Activated CD4-positive, alpha-beta T cell treated with anti-CD3 and anti-CD28 coated beads, Interleukin-2, amount 50 U/mL, for 1 hour (primary cell): ENCODE data around the gene COL9A2.

ENCODE experiments used
- DNase-seq: peaks from one replicate; pipeline ENCODE4 v3.0.0-alpha.2; 2020

The COL9A2 gene

GRCh38 chr1:40301541-40302299 is 15.4 kb downstream of the COL9A2 start:
- no peak for DNase-seq

DNA sequence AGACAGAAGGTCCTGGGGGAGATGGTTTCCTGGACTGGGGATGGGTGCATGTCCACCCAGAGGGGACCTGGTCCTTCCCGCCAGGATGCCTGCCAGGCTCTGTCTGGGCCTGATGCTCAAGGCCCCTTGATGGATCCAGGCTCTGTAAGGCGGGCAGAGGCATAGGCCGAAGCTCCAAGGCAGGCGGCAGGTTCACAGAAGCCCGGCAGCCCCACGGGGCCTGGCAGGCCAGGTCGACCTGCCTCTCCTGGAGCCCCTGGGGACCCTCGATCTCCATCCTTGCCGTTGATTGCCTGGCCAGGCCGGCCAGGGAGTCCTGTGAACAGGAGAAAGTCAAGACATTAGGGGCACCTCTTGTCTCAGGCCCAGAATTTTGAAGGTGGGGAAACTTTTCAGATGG is 16.0 kb downstream of the COL9A2 start:
- no peak for DNase-seq

- DNase-seq: no peak
These were observed 16.4 kb downstream of the COL9A2 start for GRCh38 chr1:40300651-40301050.

GRCh38 chr1:40300249-40300567 is 16.9 kb downstream of the COL9A2 start:
- no peak for DNase-seq

DNA sequence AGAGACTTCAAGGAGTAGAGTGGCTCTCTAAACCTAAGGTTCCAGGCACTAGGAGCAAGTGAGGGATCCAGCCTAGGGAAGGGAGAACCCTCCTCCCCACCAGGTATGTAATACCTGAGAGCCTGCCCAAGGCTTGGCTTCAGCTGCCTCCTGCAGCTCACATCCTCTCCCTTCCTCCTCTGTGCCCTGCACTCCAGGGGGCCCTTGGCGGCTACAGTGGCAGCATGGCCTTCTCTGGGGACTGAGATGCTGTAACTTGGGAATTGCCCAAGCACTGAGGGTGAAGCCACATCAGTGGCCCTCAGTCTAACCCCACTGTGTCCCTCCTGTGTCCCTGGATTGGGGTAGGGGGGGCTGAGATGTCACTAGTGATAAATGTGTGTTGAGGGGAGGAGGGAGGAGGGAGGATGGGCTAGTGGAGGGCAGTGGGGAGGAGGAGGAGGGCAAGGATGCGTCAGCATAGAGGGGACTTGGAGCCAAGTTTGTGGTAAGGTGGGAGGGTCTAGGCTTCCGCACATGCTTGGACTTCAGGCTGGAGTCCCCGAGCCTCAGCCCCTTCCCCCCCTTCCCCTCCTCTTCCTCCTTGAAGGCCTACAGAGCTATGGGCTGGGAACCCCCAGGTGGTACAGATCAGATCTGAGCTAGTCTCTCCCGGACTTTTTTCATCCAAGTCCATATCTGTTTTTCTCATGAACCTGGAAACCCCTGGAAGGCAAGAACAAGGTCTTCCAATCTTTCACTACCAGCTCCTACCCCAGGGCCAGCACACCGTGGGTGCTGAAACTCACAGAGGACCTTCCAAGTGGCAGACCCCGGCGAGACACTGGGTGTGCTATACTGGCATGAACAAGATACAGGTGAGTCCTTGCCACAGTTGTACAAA is 17.5 kb downstream of the COL9A2 start:
- DNase-seq: no peak

DNA sequence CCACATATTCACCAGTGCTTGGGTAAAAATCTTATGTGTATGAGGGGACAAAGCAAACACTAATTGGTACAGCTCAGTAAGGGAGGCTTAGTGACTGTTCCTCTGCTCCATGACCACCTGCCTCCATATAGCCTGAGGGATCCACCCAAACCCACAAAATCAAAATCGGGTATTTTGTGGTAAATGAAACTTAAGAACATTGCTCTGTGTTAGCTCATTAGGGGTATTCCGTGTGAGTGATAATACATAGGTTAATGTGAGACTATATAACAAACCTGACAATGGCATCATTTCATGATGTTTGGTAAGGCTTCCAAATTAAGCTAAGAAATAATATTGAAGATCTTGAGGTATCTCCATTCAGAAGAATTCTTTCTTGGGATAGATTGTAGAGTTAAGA is 25.8 kb downstream of the COL9A2 start:
- no peak for DNase-seq

- DNase-seq: no peak
These were observed 35.2 kb downstream of the COL9A2 start for GRCh38 chr1:40281853-40282252.

DNA sequence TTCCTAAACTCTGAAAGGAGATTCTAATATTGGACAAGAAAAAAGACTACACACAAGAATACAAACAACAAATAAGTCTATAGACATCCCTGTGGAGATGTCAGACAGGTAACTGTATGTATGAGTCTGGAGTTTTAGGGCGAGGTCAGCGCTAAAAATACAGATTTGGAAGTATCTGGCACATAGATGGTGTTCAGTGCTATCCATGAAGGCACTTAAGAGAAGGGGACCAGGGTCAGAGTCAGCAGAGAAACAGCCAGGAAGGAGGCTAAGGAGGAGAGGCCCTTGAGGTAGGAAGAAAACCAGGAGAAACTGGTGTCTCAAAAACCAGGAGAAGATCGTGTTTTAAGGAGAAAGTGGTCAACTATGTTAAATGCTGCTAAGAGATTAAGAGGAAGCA is 41.0 kb downstream of the COL9A2 start:
- DNase-seq: no peak

- DNase-seq: no peak
These were observed 42.8 kb downstream of the COL9A2 start for GRCh38 chr1:40274331-40274730.

DNA sequence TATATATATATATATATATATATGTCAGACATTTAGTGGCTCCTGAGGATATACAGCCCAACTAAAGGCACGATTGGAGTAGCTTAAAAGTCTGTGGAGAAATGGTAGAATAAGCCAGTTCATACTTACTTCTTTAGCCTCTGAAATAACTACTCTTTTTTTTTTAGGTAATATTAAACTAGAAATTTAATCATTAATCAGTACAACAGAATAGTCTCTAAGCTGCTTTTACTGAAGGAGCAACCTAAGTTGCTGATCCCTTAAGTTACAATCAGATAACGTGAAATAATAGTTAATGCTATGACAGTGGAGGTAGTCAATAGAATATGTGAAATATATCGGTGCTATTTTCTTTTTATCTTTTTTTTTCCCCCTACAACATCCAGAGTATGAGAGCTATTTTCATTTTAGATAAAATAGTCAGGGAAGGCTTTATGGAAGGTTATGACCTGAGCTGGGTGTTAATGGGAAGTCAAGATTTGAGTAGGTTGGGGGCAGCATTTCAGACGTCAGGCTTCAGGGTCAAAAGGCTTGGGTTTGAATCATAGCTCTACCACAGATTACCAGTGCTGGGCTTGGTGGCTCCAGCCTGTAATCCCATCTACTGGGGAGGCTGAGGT is 43.4 kb downstream of the COL9A2 start:
- DNase-seq: no peak

- DNase-seq: no peak
These were observed 44.4 kb downstream of the COL9A2 start for GRCh38 chr1:40272653-40273213.

- DNase-seq: no peak
These were observed 46.8 kb downstream of the COL9A2 start for GRCh38 chr1:40270152-40270834.

GRCh38 chr1:40268211-40268610 is 48.9 kb downstream of the COL9A2 start:
- no peak for DNase-seq

DNA sequence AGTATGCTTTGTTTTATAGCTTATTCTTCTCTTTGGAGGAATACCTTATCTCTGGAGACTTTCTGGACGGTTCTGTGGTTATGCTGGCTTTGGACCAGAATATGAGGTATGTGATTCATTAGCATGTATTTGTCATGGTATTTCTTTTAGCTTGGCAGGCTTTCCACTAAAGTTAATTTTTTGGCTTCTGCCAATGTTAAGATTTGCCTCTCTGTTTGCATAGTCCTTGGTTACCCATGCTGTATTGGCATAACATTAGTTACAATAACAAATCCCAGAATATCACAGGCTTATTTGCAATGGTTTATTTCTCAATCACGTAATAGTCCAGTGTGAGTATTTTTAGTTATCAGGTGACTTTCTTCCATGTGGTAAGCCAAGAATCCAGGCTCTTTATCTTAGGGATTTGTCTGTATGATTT is 49.3 kb downstream of the COL9A2 start:
- DNase-seq: no peak

DNA sequence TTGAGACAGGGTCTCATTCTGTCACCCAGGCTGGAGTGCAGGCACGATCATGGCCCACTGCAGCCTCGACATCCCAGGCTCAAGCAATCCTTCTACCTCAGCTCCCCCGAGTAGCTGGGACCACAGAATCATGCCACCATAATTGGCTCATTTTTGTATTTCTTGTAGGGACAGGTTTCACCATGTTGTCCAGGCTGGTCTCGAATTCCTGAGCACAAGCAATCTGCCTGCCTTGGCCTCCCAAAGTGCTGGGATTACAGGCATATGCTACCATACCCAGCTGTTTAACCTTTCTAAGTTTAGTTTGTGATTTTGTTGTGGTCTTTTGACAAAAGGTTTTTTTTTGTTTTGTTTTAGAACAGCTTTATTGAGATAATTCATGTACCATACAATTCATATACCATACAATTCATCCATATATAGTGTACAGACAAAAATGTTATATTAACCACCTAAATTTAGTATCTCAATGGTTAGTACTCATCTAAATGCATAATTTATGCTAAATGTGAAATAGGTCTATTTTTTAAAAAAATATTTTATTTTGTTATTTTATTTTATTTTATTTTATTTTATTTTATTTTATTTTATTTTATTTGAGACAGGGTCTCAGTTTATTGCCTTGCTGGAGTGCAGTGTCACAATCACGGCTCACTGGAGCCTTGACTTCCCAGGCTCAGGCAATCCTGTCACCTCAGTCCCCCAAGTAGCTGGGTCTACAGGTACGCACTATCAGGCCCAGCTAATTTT is 50.1 kb downstream of the COL9A2 start:
- DNase-seq: no peak

GRCh38 chr1:40265919-40266318 is 51.2 kb downstream of the COL9A2 start:
- no peak for DNase-seq

GRCh38 chr1:40265298-40265697 is 51.8 kb downstream of the COL9A2 start:
- no peak for DNase-seq

GRCh38 chr1:40264354-40264781 is 52.7 kb downstream of the COL9A2 start:
- DNase-seq: no peak

GRCh38 chr1:40258445-40258769 is 58.7 kb downstream of the COL9A2 start:
- no peak for DNase-seq

- peak; percentile 94 for DNase-seq
These were observed 59.2 kb downstream of the COL9A2 start, which contains the start of gene ZMPSTE24 for GRCh38 chr1:40257688-40258444. TSS of gene ZMPSTE24 (plus strand) at chr1:40258236. CDS start at chr1:40258272, 36 bp downstream.

- no peak for DNase-seq
These were observed 59.8 kb downstream of the COL9A2 start for GRCh38 chr1:40257313-40257687.
